CD4-positive, alpha-beta T cell treated with Interleukin-17A for 1 hour (primary cell): Measurements from ENCODE around the gene ESYT3.
A peak's percentile ranks its signal among the peaks of the same experiment; 100 is the strongest.

Source experiments
- DNase-seq: peaks from one replicate; pipeline ENCODE4 v3.0.0-alpha.2; 2020

ESYT3 gene

DNA sequence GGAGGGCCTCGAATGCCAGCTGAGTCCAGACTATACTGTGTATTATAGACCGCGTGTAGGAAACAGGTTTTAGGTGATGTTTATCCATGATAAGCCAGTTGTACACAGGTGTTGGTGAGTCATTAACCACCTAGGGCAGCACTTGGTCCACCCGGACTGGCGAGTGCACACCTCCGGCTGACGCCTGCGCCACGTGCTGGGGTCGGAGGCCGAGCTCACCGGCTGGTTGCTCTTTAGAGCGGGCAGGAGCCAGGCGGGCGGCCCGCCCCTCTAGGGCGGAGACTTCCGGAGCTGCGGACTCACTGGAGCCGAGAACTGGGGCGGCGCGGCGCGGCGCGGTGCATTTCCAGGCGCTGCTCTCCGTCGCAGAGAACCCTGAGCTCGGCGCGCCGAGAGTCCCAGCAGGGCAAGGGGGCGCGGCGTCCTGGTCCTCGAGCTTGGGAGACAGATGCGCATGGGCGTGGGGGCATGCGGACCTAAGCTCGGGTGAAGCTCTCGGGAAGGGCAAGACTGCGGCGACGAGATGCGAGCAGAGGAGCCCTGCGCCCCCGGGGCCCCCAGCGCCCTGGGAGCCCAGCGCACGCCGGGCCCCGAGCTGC is at the start of gene ESYT3:
TSS of gene ESYT3 (plus strand) at position 341 of the 599 bp plus-strand sequence. CDS start at position 524, 183 bp downstream.
- peak; percentile 23 for DNase-seq

GRCh38 chr3:138384976-138385375 is 49.4 kb upstream of the ESYT3 start:
- no peak for DNase-seq

- DNase-seq, result no peak
These were observed 45.2 kb upstream of the ESYT3 start for GRCh38 chr3:138389144-138389601.

GRCh38 chr3:138389841-138390581 is 44.4 kb upstream of the ESYT3 start:
- no peak for DNase-seq

DNA sequence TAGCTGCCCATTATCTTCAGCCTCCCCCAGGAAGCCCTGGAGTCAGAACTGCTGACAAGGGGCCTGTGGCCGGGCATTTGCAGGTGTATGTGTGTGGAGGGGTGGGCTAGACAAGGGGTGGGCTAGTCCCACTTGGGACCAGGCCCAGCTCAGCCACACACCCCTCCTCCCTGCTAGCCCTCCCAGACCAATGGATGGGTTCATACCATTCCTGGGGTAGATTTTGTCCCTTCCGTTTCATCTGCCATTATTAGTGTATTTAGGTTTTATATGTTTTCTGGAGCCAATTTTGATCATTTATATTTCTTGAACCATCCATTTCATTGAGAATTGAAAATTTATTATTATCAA is 43.9 kb upstream of the ESYT3 start:
- no peak for DNase-seq

GRCh38 chr3:138394156-138394555 is 40.3 kb upstream of the ESYT3 start:
- DNase-seq, result no peak

GRCh38 chr3:138394686-138395085 is 39.7 kb upstream of the ESYT3 start:
- no peak for DNase-seq

- DNase-seq, result no peak
These were observed 38.3 kb upstream of the ESYT3 start for GRCh38 chr3:138395865-138396751.

GRCh38 chr3:138396752-138397410 is 37.5 kb upstream of the ESYT3 start:
- DNase-seq, result no peak

- no peak for DNase-seq
These were observed 36.4 kb upstream of the ESYT3 start for GRCh38 chr3:138397983-138398382.

DNA sequence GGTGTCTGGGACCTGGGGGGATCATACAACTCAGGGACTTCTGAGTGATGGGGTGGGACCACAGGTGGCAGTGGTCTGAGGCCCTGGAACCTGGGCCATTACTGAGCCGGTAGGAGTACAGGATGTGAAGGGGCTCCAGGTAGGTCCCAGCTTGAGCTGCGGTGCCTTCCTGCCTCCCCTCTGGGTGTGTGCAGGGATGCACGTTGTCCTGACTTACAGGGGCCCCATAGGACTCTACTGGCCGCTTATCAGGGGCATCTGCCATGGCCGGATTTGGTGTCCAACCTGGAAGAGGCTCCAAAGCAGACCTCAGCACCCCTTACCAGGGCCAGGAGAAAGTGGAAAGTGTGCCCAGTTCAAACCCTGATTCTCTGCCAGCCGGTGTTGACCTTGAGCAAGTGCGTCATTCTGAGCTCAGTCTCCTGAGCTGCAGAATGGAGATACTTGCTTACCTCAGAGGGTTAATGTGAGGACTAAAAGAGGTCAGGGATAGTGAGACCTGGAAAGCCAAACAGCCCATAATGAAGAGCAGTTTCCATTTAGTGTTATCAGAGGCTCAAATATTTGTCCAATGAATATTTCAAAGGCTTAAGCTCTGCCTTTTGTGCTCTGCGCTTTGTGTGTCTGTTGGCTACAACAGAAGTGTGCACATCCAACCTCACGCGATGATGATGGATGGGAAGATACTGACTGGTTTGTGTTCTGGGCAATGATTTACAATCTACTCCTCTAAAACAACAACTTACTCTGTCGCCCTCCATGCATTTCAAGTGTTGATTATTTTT is 35.4 kb upstream of the ESYT3 start:
- no peak for DNase-seq

DNA sequence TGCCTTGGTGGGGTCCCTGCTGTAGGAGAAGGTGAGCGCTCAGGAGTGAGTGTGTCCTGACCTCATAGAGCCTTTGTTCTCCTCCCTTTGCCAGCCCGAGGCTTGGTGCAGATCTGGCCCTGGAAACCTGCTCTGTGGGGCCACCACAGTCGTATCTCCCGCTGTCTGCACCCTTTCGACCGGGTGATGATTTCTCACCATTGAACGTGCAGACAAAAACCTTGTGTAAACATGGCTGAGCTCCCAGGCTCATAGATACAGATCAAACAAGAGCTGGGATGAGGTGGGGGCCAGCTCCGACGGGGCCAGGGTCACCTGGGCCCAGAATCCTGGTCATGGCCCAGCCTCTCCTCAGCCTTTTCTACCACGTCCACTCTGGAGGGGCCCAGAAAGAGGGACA is 34.6 kb upstream of the ESYT3 start:
- no peak for DNase-seq

DNA sequence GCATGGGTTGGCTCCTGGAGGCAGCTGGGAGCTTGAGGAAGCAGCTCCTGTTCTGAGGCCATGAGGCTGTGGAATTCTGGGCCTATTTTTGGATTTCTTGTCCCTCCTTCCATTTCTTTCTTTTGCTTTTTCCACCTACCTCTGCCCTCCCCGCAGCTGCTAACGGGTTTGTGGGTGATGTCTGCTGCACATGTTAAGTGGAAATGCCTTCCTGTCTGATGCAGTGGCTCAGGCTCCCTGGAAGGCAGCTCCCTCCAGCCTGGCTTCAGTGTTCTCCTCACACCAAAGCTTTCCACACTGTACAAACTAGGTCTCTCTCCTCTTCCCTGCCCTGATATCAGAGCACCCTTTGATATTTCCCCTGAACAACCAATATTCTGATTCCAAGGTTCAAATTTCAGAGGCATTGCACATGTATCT is 33.8 kb upstream of the ESYT3 start:
- DNase-seq, result no peak

GRCh38 chr3:138401834-138402233 is 32.6 kb upstream of the ESYT3 start:
- no peak for DNase-seq

GRCh38 chr3:138404121-138404520 is 30.3 kb upstream of the ESYT3 start:
- DNase-seq, result no peak

GRCh38 chr3:138405001-138405400 is 29.4 kb upstream of the ESYT3 start:
- DNase-seq, result no peak

GRCh38 chr3:138405486-138405885 is 28.9 kb upstream of the ESYT3 start:
- DNase-seq, result no peak

- DNase-seq, result no peak
These were observed 27.8 kb upstream of the ESYT3 start for GRCh38 chr3:138406606-138407005.

GRCh38 chr3:138407236-138407907 is 27.0 kb upstream of the ESYT3 start:
- no peak for DNase-seq

DNA sequence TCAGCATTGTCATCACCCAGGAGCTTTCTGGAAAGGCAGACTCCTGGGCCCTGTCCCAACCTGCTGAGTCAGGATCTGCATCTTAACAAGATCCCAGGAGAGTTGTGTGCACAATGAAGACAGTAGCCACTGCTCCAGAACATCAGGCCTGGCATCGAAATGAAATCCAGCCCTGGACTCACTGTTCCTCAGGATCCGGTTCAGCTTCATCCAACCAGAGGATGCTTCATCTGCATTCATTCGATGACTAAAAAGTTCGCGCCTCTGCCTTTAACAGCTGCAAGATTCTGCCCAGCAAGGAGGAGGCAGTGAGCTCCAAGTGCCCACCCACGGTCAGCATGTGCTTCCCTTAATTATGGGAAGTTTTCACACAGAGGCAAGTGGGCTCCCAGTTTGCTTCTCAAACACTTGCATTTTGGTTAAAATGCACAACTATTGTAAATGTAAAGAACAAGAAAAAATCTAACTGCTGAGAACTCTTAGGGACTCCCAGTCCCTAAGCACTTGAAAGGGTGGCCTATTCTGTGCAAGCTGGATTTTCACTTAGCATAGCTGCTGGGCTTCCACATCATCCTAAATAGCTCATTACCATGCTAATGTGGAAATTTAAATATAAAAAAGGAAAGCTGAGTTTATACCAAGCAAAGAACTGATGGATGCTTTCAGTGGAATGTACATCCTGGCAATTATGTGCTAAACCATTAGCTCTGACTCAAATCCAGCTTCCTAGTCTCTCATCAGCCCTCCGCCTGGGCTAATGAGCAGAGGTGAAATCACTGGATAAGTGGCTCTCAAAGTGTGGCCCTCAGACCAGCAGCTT is 25.5 kb upstream of the ESYT3 start:
- DNase-seq, result no peak
